Stimulated activated naive B cell treated with anti-CD40 and anti-IgM and Interleukin-4, amounts not matched to agents 10 μg/mL and 1 μg/mL and 100 μg/mL, for 72 hours (primary cell): ENCODE data around the gene MPZL1.
"Not testable (repeated sequence)": the region's sequence is repeated elsewhere in the genome, so short reads cannot be mapped to it uniquely, and the experiment has no call there.

Experiments
- ATAC-seq, 2 donors: fragments of 150-1000 bp; cut with Tn5 transposase; replicated peaks; 2 replicates each; pipeline ENCODE4 v1.10.0; 2021; ENCODE audit warnings: moderate library complexity in 1 of 2
- DNase-seq: peaks from one replicate; pipeline ENCODE4 v3.0.0; 2021
- H3K27ac Mint-ChIP-seq: one replicate; pipeline ENCODE4 v1.8.0; 2022; ENCODE audit warnings: mild to moderate bottlenecking, mixed read lengths
- H3K27me3 Mint-ChIP-seq, 2 donors: one replicate each; pipeline ENCODE4 v1.8.0; 2022; ENCODE audit warnings: mixed read lengths in 2 of 2
- H3K36me3 Mint-ChIP-seq, 2 donors: one replicate each; pipeline ENCODE4 v1.8.0; 2022; ENCODE audit warnings: mixed read lengths in 2 of 2, mild to moderate bottlenecking in 1 of 2
- H3K4me1 Mint-ChIP-seq, 2 donors: one replicate each; pipeline ENCODE4 v1.8.0; 2022; ENCODE audit warnings: mixed read lengths in 2 of 2, mild to moderate bottlenecking in 1 of 2
- H3K4me3 Mint-ChIP-seq, 2 donors: one replicate each; pipeline ENCODE4 v1.8.0; 2022; ENCODE audit warnings: mild to moderate bottlenecking in 2 of 2, mixed read lengths in 2 of 2, moderate library complexity in 1 of 2
- H3K9me3 Mint-ChIP-seq, 2 donors: one replicate each; pipeline ENCODE4 v1.8.0; 2022; ENCODE audit warnings: mixed read lengths in 2 of 2, mild to moderate bottlenecking in 1 of 2

The MPZL1 gene

GRCh38 chr1:167820684-167821355 is 99.0 kb downstream of the MPZL1 start:
- H3K27ac Mint-ChIP-seq = no peak overlapping the region
- peaks cover 5 to 7% of the 10 kb centered on the region in 2 donors for H3K4me1 Mint-ChIP-seq
- H3K4me3 Mint-ChIP-seq = no peak overlapping the region
- no peak for ATAC-seq
- DNase-seq = no peak
- H3K36me3 Mint-ChIP-seq = peaks cover under 1 to 7% of the 10 kb centered on the region in 2 donors
- peaks cover 2% of the 10 kb centered on the region in 2 donors for H3K9me3 Mint-ChIP-seq
- peaks cover 7 to 18% of the 10 kb centered on the region in 2 donors for H3K27me3 Mint-ChIP-seq

DNA sequence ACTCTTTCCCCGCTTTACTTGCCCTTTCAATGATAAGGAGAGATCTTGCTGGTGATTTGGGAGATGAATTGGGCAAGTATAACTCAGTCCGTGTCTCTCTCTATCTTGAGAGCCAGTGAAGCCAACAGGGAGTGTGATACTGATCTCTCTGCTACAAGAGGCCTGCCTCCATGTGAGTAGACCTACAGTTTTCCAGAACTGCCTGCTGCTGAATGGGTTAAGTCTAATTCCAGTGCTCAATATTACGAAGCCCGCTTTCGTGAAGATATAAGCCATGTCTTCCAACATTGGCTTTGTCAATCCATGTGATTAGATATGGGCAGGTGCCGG is 99.5 kb downstream of the MPZL1 start:
- peaks cover 5 to 7% of the 10 kb centered on the region in 2 donors for H3K4me1 Mint-ChIP-seq
- peaks cover 7 to 18% of the 10 kb centered on the region in 2 donors for H3K27me3 Mint-ChIP-seq
- H3K4me3 Mint-ChIP-seq = no peak overlapping the region
- H3K36me3 Mint-ChIP-seq = peaks cover 0 to 5% of the 10 kb centered on the region in 2 donors
- H3K27ac Mint-ChIP-seq = no peak overlapping the region
- no peaks in the 10 kb centered on the region for H3K9me3 Mint-ChIP-seq
- DNase-seq = no peak
- no peak for ATAC-seq

GRCh38 chr1:167821969-167822685 is 100.3 kb downstream of the MPZL1 start:
- ATAC-seq = no peak
- H3K9me3 Mint-ChIP-seq = no peaks in the 10 kb centered on the region
- H3K27me3 Mint-ChIP-seq = peaks cover 7 to 18% of the 10 kb centered on the region in 2 donors
- DNase-seq = no peak
- peaks cover 0 to 5% of the 10 kb centered on the region in 2 donors for H3K36me3 Mint-ChIP-seq
- H3K4me1 Mint-ChIP-seq = peaks cover 5 to 7% of the 10 kb centered on the region in 2 donors
- H3K27ac Mint-ChIP-seq = no peak overlapping the region
- no peak overlapping the region for H3K4me3 Mint-ChIP-seq

GRCh38 chr1:167824163-167824794 is 102.5 kb downstream of the MPZL1 start:
- H3K4me1 Mint-ChIP-seq = peaks cover 5 to 7% of the 10 kb centered on the region in 2 donors
- peaks cover 0 to 5% of the 10 kb centered on the region in 2 donors for H3K36me3 Mint-ChIP-seq
- no peak overlapping the region for H3K27ac Mint-ChIP-seq
- H3K4me3 Mint-ChIP-seq = no peak overlapping the region
- no peaks in the 10 kb centered on the region for H3K9me3 Mint-ChIP-seq
- H3K27me3 Mint-ChIP-seq = peaks cover 7 to 18% of the 10 kb centered on the region in 2 donors
- DNase-seq (no peak), ATAC-seq (no peak)

DNA sequence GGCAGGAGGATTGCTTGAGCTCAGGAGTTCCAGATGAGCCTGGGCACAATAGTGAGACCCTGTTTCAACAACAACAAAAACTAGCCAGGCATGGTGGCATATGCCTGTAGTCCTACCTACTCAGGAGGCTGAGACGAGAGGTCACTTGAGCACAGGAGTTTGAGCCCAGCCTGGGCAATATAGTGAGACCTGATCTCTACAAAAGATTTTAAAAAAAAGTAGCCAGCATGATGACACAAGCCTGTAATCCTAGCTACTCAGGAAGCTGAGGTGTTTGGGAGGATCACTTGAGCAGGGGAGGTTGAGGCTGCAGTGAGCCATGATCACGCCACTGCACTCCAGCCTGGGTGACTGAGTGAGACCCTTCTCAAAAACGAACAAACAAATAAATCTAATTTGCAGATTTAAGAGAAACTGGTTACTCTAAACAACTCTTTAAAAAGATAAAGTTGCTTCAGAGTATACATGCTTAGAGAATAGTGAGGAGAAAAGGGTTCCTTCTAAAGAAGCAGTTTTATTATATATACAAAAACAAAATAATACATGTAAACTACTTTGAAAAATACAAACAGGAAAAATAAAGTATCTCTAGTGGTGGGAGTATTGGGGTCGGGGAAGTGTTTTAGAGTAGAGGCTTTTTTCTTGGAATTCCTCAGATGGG is 103.8 kb downstream of the MPZL1 start:
- no peaks in the 10 kb centered on the region for H3K4me1 Mint-ChIP-seq
- H3K36me3 Mint-ChIP-seq = no peaks in the 10 kb centered on the region
- no peak for DNase-seq
- no peak overlapping the region for H3K4me3 Mint-ChIP-seq
- no peak for ATAC-seq
- no peak overlapping the region for H3K27ac Mint-ChIP-seq
- H3K9me3 Mint-ChIP-seq = no peaks in the 10 kb centered on the region
- H3K27me3 Mint-ChIP-seq = peaks cover 0 to 9% of the 10 kb centered on the region in 2 donors

DNA sequence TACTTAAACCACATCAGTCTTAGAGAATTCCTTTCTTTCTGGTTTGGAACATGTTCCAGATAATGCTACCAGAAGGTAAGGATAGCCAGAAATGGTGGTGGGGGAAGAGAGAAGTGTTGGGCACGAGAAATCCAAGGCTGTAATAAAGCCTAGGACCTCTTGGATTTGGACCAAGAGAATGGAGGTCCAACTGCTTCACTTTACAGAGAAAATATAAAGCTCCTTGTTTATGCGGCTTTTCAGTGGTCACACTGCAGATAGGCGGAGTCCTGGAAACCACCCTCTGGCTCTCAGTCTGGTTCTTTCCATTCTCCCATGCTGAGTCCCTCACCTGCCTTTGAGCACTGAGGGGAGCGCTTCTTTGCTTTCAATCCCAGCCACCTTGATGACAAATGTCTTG is 104.3 kb downstream of the MPZL1 start:
- no peak overlapping the region for H3K27ac Mint-ChIP-seq
- H3K36me3 Mint-ChIP-seq = no peaks in the 10 kb centered on the region
- no peaks in the 10 kb centered on the region for H3K9me3 Mint-ChIP-seq
- H3K4me1 Mint-ChIP-seq = no peaks in the 10 kb centered on the region
- H3K27me3 Mint-ChIP-seq = peaks cover 0 to 3% of the 10 kb centered on the region in 2 donors
- ATAC-seq (no peak), DNase-seq (no peak)
- H3K4me3 Mint-ChIP-seq = no peak overlapping the region

GRCh38 chr1:167829868-167830267 is 108.1 kb downstream of the MPZL1 start:
- no peaks in the 10 kb centered on the region for H3K27me3 Mint-ChIP-seq
- peak overlapping the region; percentile 37 for H3K27ac Mint-ChIP-seq
- no peak for DNase-seq
- no peak for ATAC-seq
- no peaks in the 10 kb centered on the region for H3K9me3 Mint-ChIP-seq
- H3K4me1 Mint-ChIP-seq = no peaks in the 10 kb centered on the region
- H3K4me3 Mint-ChIP-seq = no peak overlapping the region
- H3K36me3 Mint-ChIP-seq = no peaks in the 10 kb centered on the region

DNA sequence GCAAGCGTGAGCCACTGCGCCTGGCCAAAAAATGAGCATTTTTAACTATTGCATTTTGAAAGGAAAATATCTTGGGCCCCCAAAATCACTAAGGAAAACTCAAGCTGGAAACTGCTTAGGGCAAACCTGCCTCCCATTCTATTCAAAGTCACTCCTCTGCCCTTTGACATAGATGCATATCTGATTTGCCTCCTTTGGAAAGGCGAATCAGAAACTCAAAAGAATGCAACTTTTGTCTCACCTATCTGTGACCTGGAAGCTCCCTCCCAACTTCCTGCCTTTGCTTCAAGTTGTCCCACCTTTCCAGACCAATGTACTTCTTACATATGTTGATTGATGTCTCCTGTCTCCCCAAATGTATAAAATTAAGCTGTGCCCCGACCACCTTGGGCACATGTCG is 108.9 kb downstream of the MPZL1 start:
- not testable (repeated sequence) for H3K36me3 Mint-ChIP-seq, ATAC-seq, H3K27me3 Mint-ChIP-seq, H3K4me1 Mint-ChIP-seq, H3K4me3 Mint-ChIP-seq, DNase-seq, H3K9me3 Mint-ChIP-seq, H3K27ac Mint-ChIP-seq

DNA sequence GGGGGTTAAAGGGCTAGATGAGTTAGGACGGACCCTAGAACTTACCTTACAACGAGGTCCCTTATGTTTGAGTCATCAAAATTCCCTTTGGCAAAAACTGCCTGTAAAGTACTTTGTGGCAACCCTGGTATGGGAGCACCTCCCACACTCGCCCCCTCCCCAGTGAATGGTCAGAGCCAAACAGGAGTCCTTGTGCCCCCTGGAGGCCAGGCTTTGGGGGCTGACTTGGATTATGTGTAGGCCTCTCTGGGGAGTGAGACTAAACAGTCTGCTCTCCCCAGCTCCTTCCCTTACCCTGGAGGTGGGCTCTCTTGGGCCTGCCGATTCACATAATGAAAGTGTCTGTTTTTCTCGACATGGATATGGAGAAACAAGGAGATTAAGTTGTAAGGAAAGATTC is 110.9 kb downstream of the MPZL1 start:
- Mint-ChIP-seq H3K4me1 (no peaks in the 10 kb centered on the region), H3K4me3 (no peak overlapping the region), H3K27ac (no peak overlapping the region), H3K27me3 (no peaks in the 10 kb centered on the region), H3K36me3 (no peaks in the 10 kb centered on the region), H3K9me3 (no peaks in the 10 kb centered on the region)
- DNase-seq (no peak), ATAC-seq (no peak)

- Mint-ChIP-seq H3K36me3 (no peaks in the 10 kb centered on the region), H3K4me1 (no peaks in the 10 kb centered on the region), H3K4me3 (no peak overlapping the region), H3K9me3 (no peaks in the 10 kb centered on the region), H3K27ac (no peak overlapping the region), H3K27me3 (no peaks in the 10 kb centered on the region)
- no peak for ATAC-seq
- DNase-seq = no peak
Measured at GRCh38 chr1:167833904-167834303, 112.1 kb downstream of the MPZL1 start.

- no peak for DNase-seq
- Mint-ChIP-seq H3K4me1 (no peaks in the 10 kb centered on the region), H3K4me3 (no peak overlapping the region)
Measured at GRCh38 chr1:167836197-167836596, 114.4 kb downstream of the MPZL1 start.

DNA sequence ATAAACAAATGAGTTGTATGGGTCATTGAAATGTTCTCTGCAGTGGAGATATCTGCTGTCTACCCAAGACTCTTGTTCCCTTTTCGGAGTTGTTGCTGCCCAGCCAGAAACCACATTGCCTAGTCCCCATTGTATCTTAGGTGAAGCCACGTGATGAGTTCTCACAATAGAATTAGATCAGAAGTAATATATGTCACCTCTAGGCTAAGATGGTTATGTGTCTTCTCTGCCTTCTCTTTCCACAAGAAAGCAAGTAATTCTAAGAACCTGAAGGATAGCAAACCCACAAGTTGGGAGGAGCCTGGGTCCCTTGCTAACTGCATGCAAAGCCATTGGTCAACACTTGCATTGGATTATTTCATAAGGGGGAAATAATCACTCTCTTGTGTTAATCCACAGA is 115.5 kb downstream of the MPZL1 start:
- ATAC-seq (no peak), DNase-seq (no peak)

More at GRCh38 chr1:167836197-167836596, 114.4 kb downstream of the MPZL1 start:
- H3K36me3 Mint-ChIP-seq = no peaks in the 10 kb centered on the region
- H3K9me3 Mint-ChIP-seq = no peaks in the 10 kb centered on the region
- no peak overlapping the region for H3K27ac Mint-ChIP-seq
- no peaks in the 10 kb centered on the region for H3K27me3 Mint-ChIP-seq
- no peak for ATAC-seq

GRCh38 chr1:167839009-167839408 is 117.2 kb downstream of the MPZL1 start:
- Mint-ChIP-seq H3K9me3 (no peaks in the 10 kb centered on the region), H3K4me1 (no peaks in the 10 kb centered on the region), H3K36me3 (no peaks in the 10 kb centered on the region), H3K27ac (no peak overlapping the region), H3K4me3 (no peak overlapping the region), H3K27me3 (no peaks in the 10 kb centered on the region)
- DNase-seq (no peak), ATAC-seq (no peak)

More for the DNA sequence above, 115.5 kb downstream of the MPZL1 start:
- Mint-ChIP-seq H3K36me3 (no peaks in the 10 kb centered on the region), H3K9me3 (no peaks in the 10 kb centered on the region), H3K27ac (no peak overlapping the region), H3K4me1 (no peaks in the 10 kb centered on the region), H3K4me3 (no peak overlapping the region), H3K27me3 (no peaks in the 10 kb centered on the region)
